ENCODE results near the gene SNRPN. TPM values are rescaled to one million over a fixed set of nuclear protein-coding genes. Genes with fewer than 3 reads are reported as not detected.
A peak's percentile ranks its signal among the peaks of the same experiment; 100 is the strongest.

Gene SNRPN
- total RNA-seq, 1 experiment from 2014 or later = 900 TPM

DNA sequence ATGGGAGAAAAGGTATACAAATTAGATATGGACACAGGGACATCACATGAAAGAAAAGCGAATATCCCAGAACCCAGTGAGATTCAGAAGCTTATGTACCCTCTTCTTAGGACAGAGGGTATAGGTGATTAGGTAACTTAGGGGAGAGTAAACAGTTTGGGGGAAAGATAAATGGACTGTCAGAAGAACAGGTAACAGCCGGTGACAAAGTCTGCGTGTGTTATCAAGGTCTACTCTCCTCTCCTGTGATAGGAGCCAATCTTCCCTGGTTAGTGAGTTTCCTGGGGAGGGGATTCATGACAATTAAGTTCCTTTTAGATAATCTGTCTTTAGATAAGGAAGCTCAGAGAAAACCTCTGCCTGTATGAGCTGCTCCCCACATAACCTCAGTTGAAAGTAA, 30.6 kb upstream of the SNRPN start:
- H3K27ac Mint-ChIP-seq = peak overlapping the region in 2 of 3 experiments; percentile 18 to 35; a peak in 2 of 7 replicates
- no peak overlapping the region for H4K8ac ChIP-seq (replicated peaks; ENCODE audit: insufficient read length, low read depth, low read length)
- WGBS (ENCODE audit: extremely low coverage, insufficient read length, low lambda C conversion rate) = no CpG with 5 or more reads among the region's 3 CpGs

More for the DNA sequence above, 30.6 kb upstream of the SNRPN start:
- Histone ChIP-seq H3K18ac (ENCODE audit: insufficient read length, low read depth, low read length) (no peak overlapping the region), H3K56ac (ENCODE audit: insufficient read length, low read depth, low read length) (no peak overlapping the region), H2BK5ac (ENCODE audit: insufficient read length, low read length) (no peak overlapping the region), H3K79me1 (ENCODE audit: insufficient read depth, low read depth, low read length, poor library complexity, severe bottlenecking) (no peaks in the 10 kb centered on the region), H3K4me1 (ENCODE audit: insufficient read depth, low read length) (peaks cover 2% of the 10 kb centered on the region; the same call in 1 of the 2 replicates), H2BK15ac (ENCODE audit: low read depth, low read length) (no peak overlapping the region), H2AK5ac (ENCODE audit: insufficient read length, low read length) (no peak overlapping the region), H3K23me2 (ENCODE audit: insufficient read length, low read depth, low read length, poor library complexity, severe bottlenecking) (peaks cover 2% of the 10 kb centered on the region), H2BK120ac (ENCODE audit: low read depth, low read length, poor library complexity, severe bottlenecking) (no peak overlapping the region), H3K23ac (ENCODE audit: insufficient read length, low read depth, low read length) (no peak overlapping the region), H3K9ac (ENCODE audit: extremely low read depth, insufficient read length, low read length) (no peak overlapping the region), H4K5ac (ENCODE audit: insufficient read length, low read depth, low read length) (no peak overlapping the region), H3K27ac (ENCODE audit: insufficient read length, low read depth, low read length) (no peak overlapping the region), H3K4me2 (ENCODE audit: insufficient read depth, insufficient read length, low read length) (no peak overlapping the region), H3K4ac (ENCODE audit: low read depth, low read length) (no peak overlapping the region), H4K91ac (ENCODE audit: insufficient read length, low read depth, low read length) (no peak overlapping the region), H3T11ph (ENCODE audit: low read length) (no peak overlapping the region), H3K9me3 (ENCODE audit: control insufficient read depth, low read depth, low read length) (peaks cover 32% of the 10 kb centered on the region), H3K27me3 (ENCODE audit: insufficient read depth, low read length) (no peaks in the 10 kb centered on the region), H2AFZ (ENCODE audit: low read length) (no peak overlapping the region), H3K14ac (ENCODE audit: insufficient read depth, low read length) (no peak overlapping the region), H2BK20ac (ENCODE audit: low read depth, low read length, poor library complexity, severe bottlenecking) (no peak overlapping the region), H3K79me2 (ENCODE audit: insufficient read depth, low read length) (no peaks in the 10 kb centered on the region), H4K20me1 (ENCODE audit: control insufficient read depth, insufficient read depth, insufficient read length) (no peaks in the 10 kb centered on the region), H2BK12ac (ENCODE audit: insufficient read length, low read depth, low read length) (no peak overlapping the region)
- no peak for TF ChIP-seq CTCF (conservative IDR thresholded peaks at IDR 0.05)
- no peak overlapping the region for H3K4me3 Mint-ChIP-seq
- H3K27me3 Mint-ChIP-seq (ENCODE audit: low read depth) = no peaks in the 10 kb centered on the region
- H3K36me3 Mint-ChIP-seq (ENCODE audit: insufficient read depth in 1 of 3, low read depth in 3 of 3) = peaks cover under 1 to 18% (median 13%) of the 10 kb centered on the region in 3 experiments; a peak in 4 of 7 replicates
- peaks cover 62 to 90% of the 10 kb centered on the region in 2 experiments for H3K9me3 Mint-ChIP-seq
- no peak for DNase-seq
- peaks cover 31% of the 10 kb centered on the region in 2 experiments for H3K4me1 Mint-ChIP-seq

All from H9 (cell line).